Forelimb muscle (tissue), 1 donor: ENCODE results near the gene FGG. TPM values are rescaled to one million over a fixed set of nuclear protein-coding genes. Genes with fewer than 3 reads are reported as not detected.

Experiments used
- DNase-seq: peaks from one replicate; pipeline ENCODE4 v3.0.0-alpha.2; 2013; ENCODE audit warnings: low read depth
- polyA plus RNA-seq: library from polyadenylated mRNA; unstranded; fragments of 120-200 nt; gene quantifications from one replicate; pipeline ENCODE4 v1.2.1, GENCODE V29; 2013; ENCODE audit not compliant: insufficient read length

Gene FGG
- polyA plus RNA-seq, 1 donor: not detected

GRCh38 chr4:154586296-154587033, 26.0 kb downstream of the FGG start:
- no peak for DNase-seq

GRCh38 chr4:154585369-154586018, 27.0 kb downstream of the FGG start:
- no peak for DNase-seq

GRCh38 chr4:154584259-154584658, 28.2 kb downstream of the FGG start:
- no peak for DNase-seq

GRCh38 chr4:154583677-154584076, 28.8 kb downstream of the FGG start:
- DNase-seq: no peak

GRCh38 chr4:154583230-154583629, 29.2 kb downstream of the FGG start:
- no peak for DNase-seq

- DNase-seq: no peak
Measured at GRCh38 chr4:154582723-154583122, 29.7 kb downstream of the FGG start.

GRCh38 chr4:154579927-154580326, 32.5 kb downstream of the FGG start:
- DNase-seq: no peak

- no peak for DNase-seq
Measured at GRCh38 chr4:154578919-154579318, 33.5 kb downstream of the FGG start.

- no peak for DNase-seq
Measured at GRCh38 chr4:154577324-154577723, 35.1 kb downstream of the FGG start.

GRCh38 chr4:154574311-154574710, 38.1 kb downstream of the FGG start:
- no peak for DNase-seq

GRCh38 chr4:154573190-154573870, 39.1 kb downstream of the FGG start:
- no peak for DNase-seq

GRCh38 chr4:154569584-154569983, 42.9 kb downstream of the FGG start:
- no peak for DNase-seq

- DNase-seq: no peak
Measured at GRCh38 chr4:154569028-154569427, 43.4 kb downstream of the FGG start.

- DNase-seq: no peak
Measured at GRCh38 chr4:154566639-154567204, 45.7 kb downstream of the FGG start.

GRCh38 chr4:154565704-154566103, 46.8 kb downstream of the FGG start:
- no peak for DNase-seq

GRCh38 chr4:154564311-154564710, 48.1 kb downstream of the FGG start:
- no peak for DNase-seq

- no peak for DNase-seq
Measured at GRCh38 chr4:154562697-154563254, 49.7 kb downstream of the FGG start, which contains the start of gene FGB. Gene FGB, plus strand, starts transcription at chr4:154563011. Its CDS starts 8 bp downstream, at chr4:154563019.

- no peak for DNase-seq
Measured at GRCh38 chr4:154560824-154561231, 51.6 kb downstream of the FGG start.

GRCh38 chr4:154560419-154560801, 52.0 kb downstream of the FGG start:
- DNase-seq: no peak

- DNase-seq: no peak
Measured at GRCh38 chr4:154559494-154560418, 52.7 kb downstream of the FGG start.

- DNase-seq: no peak
Measured at GRCh38 chr4:154559141-154559493, 53.3 kb downstream of the FGG start.
